ENCODE measurements around the gene HCN4.

HCN4 gene

DNA sequence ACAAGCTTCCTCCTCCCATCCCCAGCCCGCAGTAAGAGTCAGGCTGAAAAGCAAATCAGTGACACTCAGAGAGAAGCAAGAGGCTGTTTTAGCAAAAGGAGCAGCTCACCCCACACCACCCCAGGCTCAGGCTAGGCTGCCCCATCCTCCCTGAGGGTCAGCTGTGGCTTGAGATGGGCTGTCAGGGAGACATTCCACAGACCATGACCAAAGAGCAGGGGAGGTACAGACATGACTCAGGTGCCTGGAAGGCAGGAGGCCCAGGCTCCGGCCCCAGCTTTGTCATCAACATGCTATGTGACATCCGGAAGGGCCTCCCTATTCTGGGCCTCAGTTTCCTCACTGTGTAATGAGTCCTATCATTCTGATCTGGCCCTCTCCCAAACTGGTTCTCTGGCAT is 24.7 kb downstream of the HCN4 start:
- DNase-seq = no peak

DNA sequence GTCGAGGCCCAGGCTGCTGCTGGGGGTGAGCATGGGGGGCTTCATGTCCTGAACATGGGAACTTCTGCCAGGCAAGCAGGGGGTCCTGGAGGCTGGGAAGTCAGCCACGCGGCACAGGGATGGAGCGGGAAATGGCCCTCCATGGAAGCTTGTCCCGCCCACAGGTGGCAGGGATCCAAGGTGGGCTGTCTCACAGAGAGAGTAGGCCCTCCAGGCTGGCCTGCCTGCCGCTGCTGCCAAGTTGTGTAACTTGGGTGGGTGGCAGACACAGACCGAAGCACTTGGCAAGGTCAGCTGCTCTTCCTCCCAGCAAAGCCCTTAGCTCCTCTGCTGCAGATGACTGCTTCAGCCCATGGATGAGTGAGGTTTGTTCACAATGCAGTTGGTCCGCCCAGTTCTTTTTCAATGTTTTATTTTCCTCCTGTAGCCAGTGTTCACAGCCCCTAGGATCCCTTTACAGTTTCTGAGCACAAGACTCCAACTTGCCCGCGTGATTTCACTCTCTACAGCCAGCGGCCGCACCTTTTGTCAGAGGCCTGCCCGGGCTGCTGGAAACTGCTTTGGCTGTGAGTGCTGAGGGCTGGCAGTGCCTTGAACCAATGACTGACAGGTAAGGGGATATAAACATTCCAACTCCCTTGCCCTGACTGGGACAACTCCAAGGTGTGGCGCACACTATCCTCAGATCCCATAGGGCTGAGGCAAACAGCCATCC is 26.7 kb downstream of the HCN4 start:
- DNase-seq = no peak

DNA sequence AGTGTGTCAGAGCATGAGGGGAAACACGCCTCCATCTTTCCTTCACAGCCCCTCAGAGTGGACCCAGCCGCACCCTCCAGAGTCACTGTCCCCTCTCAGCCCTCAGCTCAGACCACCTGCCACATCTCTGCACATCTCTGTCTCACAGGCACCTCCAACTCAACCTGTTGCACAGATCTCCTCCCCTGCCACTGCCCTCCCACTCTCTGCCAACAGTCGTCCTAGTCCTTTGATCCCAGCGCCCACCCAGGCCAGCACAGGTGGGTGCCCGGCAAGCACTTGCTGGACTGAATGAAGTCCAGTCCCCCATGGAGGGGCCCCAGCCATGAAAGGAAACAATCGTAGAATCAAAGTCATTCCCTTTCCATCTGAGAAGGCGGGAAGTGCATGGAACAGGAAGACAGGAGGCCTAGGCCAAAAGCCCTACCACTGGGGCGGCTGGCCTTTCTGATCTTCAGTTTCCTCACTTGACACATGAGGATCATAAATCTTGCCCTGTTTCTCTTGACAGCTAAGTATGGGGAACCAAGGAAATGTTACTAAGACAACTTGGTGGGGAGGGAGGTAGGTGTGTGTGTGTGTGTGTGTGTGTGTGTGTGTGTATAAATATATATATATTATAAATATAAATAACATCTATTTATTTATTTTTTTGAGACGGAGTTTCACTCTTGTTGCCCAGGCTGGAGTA is 28.1 kb downstream of the HCN4 start:
- DNase-seq = peak in 1 of 3 experiments; percentile 7

DNA sequence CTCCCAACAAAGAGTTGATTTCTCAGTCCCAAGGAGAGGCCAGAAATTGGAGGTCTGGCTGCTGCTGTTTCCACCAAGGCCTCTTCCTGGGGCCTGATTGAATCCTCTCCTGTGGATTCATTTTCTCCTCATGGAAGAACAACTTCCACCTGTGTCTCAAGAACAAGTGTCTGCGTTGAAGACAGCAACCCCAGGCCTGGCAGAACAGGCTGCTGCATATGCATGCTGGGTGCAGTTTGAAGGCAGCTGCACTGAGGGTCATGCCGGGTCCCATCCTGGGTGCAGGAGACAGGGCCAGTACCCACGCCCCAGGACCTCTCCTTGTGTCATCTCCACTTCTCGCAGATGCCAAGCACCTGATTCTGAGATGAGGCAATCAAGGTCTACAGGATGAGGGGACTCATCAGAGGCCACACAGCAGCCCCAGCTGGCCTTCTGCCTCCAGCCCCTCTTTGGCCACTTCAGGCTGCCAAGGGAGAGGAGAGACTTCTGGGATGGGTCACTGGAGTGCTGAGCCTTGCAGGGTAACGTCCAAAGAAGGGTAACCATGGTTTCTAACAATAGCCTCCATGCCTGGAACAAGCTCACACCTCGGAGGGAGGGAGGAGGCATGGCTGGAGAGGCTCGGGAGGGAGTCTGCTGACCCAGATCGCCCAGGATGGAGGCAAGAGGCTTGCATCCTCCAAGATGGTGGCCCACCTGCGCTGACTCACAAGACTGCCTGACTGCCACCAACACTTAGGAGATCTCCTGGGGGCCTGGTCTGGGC is 30.0 kb downstream of the HCN4 start:
- no peak for DNase-seq

DNA sequence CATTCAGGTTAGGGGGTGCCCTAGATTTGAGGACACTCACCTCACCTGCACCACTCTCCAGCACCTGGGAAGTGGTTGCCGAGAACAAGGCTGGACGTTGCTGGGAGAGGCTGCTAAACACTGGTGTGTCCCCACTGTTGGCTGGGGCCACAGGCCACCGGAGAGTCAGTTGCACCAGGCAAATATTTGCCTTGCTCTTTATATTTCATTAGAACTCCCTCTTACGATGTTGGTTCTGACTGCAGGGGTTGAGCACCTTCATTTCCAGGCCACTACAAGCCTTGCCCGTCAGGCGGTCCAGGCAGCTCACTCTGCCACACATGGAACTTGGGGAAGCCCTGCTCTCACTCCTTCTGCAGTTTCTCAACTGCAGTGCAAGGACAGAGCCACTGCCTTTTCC is 30.7 kb downstream of the HCN4 start:
- peak in 2 of 3 experiments; percentile 47 to 76 for DNase-seq

DNA sequence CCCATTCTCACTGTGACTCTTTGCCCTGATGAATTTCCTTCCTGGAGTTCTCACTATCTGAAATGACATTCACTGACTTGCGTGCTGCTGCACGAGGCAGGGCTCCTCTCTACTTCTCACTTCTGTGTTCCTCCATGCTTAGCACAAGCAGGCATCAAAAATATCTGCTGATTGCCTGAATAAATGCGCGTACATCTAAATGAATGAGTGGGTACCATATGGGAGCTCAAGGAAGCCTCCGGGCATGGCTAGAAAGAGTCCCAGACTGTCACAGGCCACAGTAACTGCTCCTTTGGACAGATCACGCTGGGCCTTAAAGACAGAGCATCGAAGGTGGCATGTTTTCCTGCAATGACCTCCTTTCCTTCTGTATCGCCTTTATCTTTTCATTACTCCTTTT is 31.6 kb downstream of the HCN4 start:
- DNase-seq = no peak

DNA sequence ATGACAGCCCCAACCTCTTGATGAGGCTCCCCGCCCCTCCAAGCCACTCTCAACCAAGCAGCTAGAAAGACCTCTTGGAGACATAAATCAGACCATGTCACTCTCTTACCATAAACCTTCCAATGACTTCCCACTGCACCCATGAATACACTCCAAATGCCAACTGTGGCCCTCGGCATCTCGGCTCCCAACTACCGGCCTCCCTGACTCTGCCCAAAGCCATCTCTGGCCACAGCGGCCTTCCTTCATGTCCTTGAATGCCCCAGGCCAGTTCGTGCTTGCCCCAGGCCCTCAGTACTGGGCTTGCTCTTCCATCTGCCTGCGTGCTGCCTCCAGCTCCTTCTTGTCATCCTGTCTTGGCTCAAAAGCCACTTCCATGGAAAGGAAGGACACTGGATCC is 32.0 kb downstream of the HCN4 start:
- DNase-seq = no peak

DNA sequence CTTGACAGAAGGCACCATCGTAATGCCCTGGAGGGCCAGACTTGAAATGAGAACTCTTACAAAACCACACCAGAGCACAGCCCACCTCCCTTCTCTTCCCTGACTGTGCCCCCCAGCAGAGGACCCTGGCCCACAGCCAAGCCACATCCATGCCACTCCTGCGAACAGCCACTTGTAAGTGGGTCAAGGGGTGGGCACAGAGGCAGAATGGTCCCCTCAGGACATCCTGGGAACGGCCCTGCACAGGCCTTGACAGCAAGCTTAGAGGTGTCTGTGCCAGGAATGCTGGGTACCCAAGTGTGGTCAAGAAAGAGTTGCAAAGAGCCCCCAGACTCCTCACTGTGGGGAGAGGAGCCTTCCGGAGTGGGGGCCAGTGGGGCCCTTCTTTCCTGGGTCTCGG is 33.3 kb downstream of the HCN4 start:
- DNase-seq = no peak

DNA sequence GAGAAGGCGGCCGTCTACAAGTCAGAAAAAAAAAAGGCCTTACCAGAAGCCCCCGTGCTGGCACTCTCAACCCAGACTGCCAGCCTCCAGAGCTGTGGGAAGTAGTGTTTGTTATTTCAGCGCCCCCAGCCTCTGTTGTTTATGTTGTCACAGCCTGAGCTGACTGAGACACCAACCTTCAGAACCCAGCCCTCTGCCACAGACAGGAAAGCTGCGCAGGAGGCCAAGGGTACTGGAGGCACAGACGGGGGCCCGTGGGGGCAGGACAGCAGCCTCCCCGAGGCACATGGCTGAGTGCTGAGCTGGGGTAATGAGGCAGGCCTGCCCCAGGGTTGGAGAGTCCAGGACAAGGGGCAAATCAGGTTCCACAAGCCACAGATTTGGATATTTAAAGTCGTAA is 33.7 kb downstream of the HCN4 start:
- no peak for DNase-seq

DNA sequence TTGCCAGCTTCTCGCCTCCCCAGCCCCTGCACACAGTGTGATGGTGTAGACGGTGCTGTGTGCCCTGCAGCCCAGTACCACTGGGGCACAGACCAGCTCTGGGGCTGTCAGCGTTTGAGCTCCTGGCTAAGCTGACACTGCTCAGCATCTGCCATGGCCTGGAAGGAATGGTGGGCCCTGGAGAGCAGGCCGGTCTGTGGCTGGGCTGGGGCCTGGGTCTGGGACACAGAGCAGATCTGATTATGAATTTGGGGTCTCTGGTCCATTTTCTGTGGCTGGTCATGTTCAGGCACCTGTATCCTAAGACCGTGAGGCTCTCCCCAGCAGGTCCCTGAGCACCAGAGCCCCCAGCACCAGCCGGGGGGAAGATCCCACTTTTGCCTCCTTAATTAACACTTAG is 34.7 kb downstream of the HCN4 start:
- DNase-seq = no peak

DNA sequence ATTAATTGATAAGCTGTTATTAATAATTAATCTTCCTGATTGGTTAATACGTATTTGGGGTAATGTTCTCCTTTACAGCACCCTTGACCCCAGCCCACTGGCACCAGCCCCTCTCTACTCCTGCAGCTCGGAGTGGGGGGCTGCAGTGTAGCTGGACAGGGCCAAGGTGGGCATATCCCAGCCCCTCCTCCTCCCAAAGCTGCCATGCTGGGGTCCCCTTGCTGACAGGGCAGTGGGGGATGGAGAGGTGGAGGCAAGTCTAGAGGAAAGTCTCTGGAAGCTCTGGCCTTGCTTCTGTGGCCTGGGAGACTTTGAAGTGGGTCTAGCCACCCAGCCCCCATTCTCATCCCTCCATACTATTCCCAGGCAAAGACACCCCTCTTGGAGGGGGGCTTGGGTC is 35.8 kb downstream of the HCN4 start:
- DNase-seq = no peak

DNA sequence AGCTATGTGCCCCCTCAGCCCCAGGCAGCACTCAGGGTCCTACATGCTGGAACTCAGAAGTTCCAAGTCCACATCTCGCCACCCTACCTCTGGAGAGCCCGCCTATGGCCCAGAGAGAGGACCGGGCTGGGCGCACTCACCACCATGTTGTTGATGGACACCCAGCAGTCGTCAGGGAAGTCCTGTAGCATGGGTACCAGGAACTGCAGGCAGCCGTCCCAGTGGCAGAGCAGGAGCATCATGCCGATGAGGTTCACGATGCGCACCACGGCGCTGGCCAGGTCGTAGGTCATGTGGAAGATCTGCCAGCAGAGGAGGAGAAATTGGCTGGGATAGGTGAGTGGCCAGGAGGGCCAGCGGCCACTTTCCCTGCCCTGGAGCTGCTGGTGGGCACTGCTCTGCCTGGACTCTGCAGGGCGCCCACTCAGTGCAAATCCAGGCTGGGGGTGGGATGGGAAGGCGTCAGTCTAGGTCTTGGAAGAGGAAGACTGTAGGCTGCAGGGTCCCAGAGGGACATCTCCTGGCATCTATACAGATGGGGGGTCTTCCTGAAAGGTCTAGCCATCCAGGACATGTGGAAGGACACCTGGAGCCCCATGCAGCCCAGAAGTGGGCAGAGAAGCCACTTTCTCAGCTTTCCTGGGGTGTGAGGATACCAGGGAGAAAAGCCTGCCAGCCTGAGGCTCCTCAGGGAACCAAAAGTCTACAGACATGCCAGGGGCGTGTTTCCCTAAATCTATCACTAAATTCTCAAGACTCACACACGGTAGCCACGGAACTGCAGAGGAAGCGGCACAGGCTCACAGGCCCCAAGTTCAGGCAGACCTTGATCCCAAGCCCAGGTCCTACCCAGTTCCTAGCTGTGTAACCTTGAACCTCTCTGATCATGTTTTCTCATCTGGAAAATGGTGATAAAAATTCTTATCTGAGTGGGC is 36.5 kb downstream of the HCN4 start:
- DNase-seq = no peak

DNA sequence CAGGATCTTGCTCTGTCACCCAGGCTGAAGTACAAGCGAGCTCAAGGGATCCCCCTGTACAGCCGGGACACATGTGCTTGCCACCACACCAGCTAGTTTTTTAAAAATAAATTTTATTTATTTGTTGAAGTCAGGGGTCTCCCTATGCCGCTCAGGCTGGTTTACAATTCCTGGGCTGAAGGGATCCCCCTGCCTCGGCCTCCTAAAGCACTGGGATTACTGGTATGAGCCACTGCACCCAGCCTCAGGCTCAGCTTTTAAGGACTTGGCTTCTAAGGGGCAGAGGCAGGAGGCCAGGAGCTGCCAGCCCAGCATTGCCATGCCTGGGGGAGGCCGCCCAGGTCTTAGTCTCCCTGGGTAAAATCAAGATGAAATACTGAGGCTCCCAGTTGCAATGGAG is 37.3 kb downstream of the HCN4 start:
- DNase-seq = no peak

DNA sequence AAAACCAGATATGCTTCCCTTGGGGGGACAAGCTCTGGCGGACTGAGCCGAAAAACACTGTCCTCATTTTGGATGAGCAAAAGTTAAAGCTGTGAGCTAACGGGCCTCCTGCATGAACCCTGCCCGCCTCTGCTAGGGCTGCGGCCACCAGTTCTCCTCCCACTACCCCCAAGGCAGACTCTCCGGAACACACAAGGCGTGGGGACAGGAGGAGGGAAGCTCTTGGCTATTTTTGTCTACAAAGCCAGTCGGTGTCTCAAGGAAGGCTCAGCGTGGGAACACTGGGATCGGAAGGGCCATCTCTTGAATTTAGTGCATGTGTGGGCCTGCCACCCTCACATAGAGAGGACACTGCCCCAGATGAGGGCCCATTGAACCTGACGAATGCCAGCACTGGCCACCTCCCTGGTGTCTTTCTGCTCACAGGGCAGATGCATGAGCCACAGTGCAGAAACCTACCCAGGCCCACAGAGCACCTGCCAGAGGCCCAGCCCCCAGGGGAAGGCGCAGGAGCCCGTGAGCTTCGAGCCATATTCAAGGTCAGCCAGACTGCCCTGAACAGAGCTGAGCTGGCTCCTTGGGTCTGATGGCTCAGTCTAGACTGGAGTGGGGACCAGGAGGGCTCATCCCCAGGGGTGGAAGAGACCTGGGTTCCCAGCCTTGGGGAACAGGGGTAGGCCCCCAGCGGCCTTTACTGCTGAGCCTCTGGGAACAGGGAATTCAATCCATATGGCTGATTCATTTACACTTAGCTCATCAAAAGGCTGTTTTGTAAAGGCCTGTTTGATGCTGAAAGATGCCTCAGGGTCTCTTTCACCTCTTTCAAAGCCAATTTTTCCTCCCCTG is 38.3 kb downstream of the HCN4 start:
- DNase-seq = no peak

DNA sequence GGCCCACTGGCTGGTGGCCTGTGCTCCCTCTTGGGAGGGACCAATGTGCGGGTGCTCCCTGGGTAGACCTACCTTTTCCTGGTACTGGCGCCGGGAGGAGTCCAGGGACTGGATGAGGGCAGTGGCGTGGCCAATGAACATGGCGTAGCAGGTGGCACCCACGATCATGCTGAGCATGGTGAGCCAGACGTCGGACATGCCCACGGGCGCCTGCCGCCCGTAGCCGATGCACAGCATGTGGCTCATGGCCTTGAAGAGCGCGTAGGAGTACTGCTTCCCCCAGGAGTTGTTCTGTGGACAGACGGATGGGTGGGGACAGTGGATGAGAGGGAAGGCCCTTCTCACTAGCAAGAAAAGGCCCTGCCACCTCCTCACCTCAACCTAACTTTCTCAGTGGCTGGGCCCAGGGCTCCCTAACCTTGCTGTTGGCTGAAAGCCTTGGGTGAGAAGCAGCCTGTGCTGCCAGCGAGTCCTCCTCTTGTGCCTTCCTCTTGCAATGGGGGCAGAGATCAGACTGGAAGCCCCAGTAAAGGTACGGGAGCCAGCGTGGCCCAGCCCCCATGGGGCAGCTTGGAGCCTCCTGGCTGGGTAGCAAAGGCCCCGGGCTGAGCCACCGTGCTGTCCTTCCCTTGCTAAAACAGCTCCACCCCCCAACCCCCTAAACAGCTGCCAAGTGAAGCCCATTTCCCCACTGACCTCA is 39.1 kb downstream of the HCN4 start:
- DNase-seq = no peak

DNA sequence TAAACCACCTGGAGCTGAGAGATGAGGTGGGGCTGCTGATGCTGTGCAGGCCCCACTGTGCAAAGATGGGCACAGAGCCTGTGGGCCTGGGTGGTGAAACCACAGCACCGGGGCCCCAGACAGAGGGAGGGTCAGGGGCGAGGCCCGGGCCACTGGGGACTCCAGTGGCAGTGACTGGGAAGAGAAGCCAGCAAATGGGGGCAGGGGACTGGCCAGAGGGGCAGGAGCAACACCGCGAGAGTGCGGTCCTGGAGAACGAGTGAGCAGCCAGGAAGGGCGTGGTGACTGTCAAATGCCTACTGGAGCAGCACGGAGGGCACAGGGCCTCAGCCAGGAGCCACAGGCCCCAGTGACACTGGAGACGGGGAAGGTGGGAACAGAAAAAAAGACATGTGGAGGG is 39.8 kb downstream of the HCN4 start:
- DNase-seq = no peak

DNA sequence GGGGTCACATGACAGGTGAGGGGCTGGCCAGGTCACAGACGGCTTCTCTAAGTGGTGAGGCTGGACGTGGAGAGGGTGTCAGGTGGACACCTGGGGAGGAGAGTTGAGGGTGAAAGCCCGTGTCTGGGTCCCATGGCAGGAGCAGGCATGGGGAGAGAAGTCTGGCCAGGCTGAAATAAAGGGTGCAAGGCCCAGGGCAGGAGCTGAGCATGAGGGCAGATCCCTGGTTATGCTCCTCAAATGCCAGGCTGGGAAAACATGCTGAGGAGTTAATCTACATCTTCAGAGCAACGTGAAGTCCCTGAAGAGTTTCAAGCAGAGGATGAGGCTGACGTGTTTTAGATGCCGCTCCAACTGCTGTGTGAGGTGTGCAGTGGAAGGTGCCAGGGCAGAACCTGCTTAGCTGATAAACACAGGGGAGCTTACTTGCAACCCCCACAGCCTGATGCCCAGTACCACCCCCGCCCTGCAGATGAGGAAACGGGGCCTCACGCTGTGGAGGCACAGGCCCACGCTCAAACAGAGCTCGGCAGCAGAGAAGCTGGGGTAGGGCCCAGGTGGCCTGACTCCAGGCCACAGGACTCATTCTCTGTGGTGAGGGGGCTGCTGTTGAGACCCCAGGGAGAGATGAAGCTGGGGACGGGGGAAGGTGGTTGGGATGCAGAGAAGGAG is 40.5 kb downstream of the HCN4 start:
- no peak for DNase-seq

DNA sequence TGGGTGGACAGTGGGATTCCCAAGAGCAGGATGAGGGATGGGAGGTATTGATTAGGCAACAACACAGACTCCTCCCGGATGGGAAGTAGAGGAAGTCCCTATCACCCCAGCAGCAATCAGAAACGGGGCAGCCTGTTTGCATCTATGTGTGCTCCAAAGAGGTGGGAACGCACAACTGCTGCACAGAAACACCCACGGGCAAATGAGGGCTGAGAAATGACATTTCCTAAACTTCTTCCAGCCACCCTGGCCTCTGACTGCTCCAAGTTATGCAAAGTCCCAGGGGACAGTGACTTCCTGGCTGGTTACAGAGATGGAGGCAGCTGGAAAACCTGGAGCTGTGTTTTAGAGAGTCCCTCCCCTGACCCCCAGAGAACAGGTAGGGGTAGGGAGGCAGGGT is 42.6 kb downstream of the HCN4 start:
- DNase-seq = no peak

DNA sequence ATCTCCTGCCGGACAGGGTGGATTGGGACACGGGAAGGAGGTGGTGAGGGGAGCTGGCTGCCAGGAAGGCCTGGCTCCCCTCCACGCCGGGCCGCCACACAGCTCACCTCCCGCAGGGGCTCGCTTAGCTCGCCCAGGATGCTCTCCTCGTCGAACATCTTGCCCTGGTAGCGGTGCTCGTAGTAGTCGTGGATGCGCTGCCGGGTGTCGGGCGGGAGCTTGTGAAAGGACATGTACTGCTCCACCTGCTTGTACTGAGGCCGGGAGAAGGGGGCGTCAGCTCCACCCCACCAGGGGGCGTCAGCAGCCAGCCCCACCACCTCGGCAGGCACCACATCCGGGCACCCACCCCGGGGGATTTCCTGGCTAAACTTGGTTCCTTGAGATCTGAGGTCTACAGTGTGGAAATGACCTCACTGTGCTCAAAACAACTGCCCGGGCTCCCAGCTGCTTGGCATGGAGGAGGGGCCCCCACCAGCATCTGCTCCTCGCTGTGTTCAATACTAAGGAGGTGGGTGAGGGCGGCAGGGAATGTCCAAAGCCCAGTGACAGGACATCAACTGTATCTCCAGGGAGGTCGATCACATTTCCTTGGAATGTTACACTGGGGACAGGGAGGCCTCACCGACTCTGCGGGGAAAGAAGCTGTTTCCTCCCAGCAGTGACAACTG is 43.4 kb downstream of the HCN4 start:
- no peak for DNase-seq

DNA sequence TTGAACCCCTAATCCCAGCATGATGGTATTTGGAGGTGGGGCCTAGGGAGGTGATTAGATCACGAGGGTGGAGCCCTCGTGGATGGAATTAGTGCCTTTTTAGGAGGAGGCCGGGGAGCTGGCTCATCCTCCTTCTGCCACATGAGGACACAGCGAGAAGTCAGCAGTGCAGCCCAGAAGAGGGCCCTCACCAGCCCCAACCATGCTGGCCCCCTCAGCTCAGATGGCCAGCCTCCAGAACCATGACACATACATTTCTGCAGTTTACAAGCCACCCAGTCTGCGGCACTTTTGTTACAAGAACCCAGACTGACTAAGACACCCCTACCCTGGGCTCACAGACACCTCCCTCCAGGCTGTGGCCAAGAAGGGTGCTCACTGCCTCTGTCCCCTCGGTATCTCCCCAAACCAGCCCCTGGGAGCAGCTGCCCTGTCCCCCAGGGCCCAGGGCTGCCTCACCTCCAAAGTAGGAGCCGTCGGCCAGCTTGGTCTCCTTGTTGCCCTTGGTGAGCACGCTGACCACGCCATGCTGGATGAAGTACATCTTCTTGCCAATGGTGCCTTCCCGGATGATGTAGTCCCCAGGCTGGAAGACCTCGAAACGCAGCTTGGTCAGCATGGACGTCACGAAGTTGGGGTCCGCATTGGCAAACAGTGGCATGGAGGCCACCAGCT is 44.1 kb downstream of the HCN4 start:
- no peak for DNase-seq

Data from NCI-H1417 (cell line).